Measurements from ENCODE around the gene SPSB3.

SPSB3 gene

GRCh38 chr16:1770328-1771187, 11.8 kb downstream of the SPSB3 start:
- no peak for TF ChIP-seq CTCF (IDR thresholded peaks at IDR 0.05; ENCODE audit: low read depth, low read length, missing control alignments)
- no peak for DNase-seq (ENCODE audit: low read depth)
- peak overlapping the region; percentile 72 for H3K4me3 ChIP-seq (ENCODE audit: low read depth, low read length)

- H3K4me3 ChIP-seq (ENCODE audit: low read depth, low read length), result no peak overlapping the region; the same call in 1 of the 2 replicates
- DNase-seq (ENCODE audit: low read depth), result no peak
- TF ChIP-seq CTCF (IDR thresholded peaks at IDR 0.05; ENCODE audit: low read depth, low read length, missing control alignments), result no peak
Measured at GRCh38 chr16:1769402-1770300, 12.7 kb downstream of the SPSB3 start.

- no peak for DNase-seq (ENCODE audit: low read depth)
- no peak overlapping the region for H3K4me3 ChIP-seq (ENCODE audit: low read depth, low read length)
- no peak for TF ChIP-seq CTCF (IDR thresholded peaks at IDR 0.05; ENCODE audit: low read depth, low read length, missing control alignments)
Measured at GRCh38 chr16:1768767-1769401, 13.5 kb downstream of the SPSB3 start.

- DNase-seq (ENCODE audit: low read depth), result no peak
- H3K4me3 ChIP-seq (ENCODE audit: low read depth, low read length), result no peak overlapping the region
- TF ChIP-seq CTCF (IDR thresholded peaks at IDR 0.05; ENCODE audit: low read depth, low read length, missing control alignments), result no peak
Measured at GRCh38 chr16:1768061-1768766, 14.2 kb downstream of the SPSB3 start.

- TF ChIP-seq CTCF (IDR thresholded peaks at IDR 0.05; ENCODE audit: low read depth, low read length, missing control alignments), result no peak
- DNase-seq (ENCODE audit: low read depth), result no peak
- H3K4me3 ChIP-seq (ENCODE audit: low read depth, low read length), result no peak overlapping the region
Measured at GRCh38 chr16:1767116-1767994, 15.0 kb downstream of the SPSB3 start.
